ENCODE data around the gene PCSK2. TPM values are rescaled to one million over a fixed set of nuclear protein-coding genes. Genes with fewer than 3 reads are reported as not detected.

PCSK2 gene
- total RNA-seq, 2 donors from 2014 or later: not detected

DNA sequence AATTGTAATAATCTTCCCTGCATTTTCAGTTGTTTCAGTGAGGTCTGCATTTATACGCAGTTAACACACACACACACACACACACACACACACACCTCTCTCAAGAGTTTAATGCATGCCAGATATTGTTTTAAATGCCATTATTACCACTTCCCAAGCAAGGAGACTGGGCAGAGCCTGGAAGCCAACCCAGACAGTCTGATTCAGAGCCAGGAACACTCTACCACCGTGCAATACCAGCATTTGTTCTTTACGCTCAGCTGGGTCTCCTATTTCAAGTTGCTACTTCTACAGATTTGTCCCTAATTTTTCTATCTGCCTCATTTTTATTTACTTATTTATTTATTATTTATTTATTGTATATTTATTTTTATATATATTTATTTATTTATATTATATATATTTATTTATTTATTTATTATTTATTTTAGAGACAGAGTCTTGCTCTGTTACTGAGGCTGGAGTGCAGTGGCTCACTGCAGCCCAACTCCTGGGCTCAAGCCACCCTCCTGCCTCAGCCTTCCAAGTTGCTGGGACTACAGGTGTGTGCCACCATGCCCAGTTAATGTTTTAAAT is 68.4 kb downstream of the PCSK2 start:
- peaks cover 5% of the 10 kb centered on the region for H3K27me3 Mint-ChIP-seq
- ATAC-seq (replicated peaks): no peak
- no peaks in the 10 kb centered on the region for H3K9me3 Mint-ChIP-seq
- no peaks in the 10 kb centered on the region for H3K4me1 Mint-ChIP-seq
- H3K27ac Mint-ChIP-seq: no peak overlapping the region
- H3K4me3 Mint-ChIP-seq: no peak overlapping the region
- no peaks in the 10 kb centered on the region for H3K36me3 Mint-ChIP-seq (ENCODE audit: low read depth)

GRCh38 chr20:17295991-17296390 is 69.2 kb downstream of the PCSK2 start:
- Mint-ChIP-seq H3K36me3 (ENCODE audit: low read depth) (no peaks in the 10 kb centered on the region), H3K4me1 (no peaks in the 10 kb centered on the region), H3K4me3 (no peak overlapping the region), H3K27ac (no peak overlapping the region), H3K9me3 (no peaks in the 10 kb centered on the region), H3K27me3 (peaks cover 5% of the 10 kb centered on the region)
- ATAC-seq (replicated peaks): no peak

GRCh38 chr20:17298171-17298570 is 71.3 kb downstream of the PCSK2 start:
- ATAC-seq (replicated peaks): no peak
- Mint-ChIP-seq H3K27me3 (peaks cover 5% of the 10 kb centered on the region), H3K4me3 (no peak overlapping the region), H3K9me3 (no peaks in the 10 kb centered on the region), H3K4me1 (no peaks in the 10 kb centered on the region), H3K27ac (no peak overlapping the region), H3K36me3 (ENCODE audit: low read depth) (no peaks in the 10 kb centered on the region)

GRCh38 chr20:17298751-17299150 is 71.9 kb downstream of the PCSK2 start:
- no peaks in the 10 kb centered on the region for H3K4me1 Mint-ChIP-seq
- H3K27ac Mint-ChIP-seq: no peak overlapping the region
- H3K4me3 Mint-ChIP-seq: no peak overlapping the region
- H3K36me3 Mint-ChIP-seq (ENCODE audit: low read depth): no peaks in the 10 kb centered on the region
- H3K27me3 Mint-ChIP-seq: peaks cover 5% of the 10 kb centered on the region
- ATAC-seq (replicated peaks): no peak
- H3K9me3 Mint-ChIP-seq: no peaks in the 10 kb centered on the region

- ATAC-seq (replicated peaks): no peak
- H3K9me3 Mint-ChIP-seq: no peaks in the 10 kb centered on the region
- H3K27me3 Mint-ChIP-seq: peaks cover 9% of the 10 kb centered on the region
- no peaks in the 10 kb centered on the region for H3K36me3 Mint-ChIP-seq (ENCODE audit: low read depth)
- no peaks in the 10 kb centered on the region for H3K4me1 Mint-ChIP-seq
- no peak overlapping the region for H3K27ac Mint-ChIP-seq
- H3K4me3 Mint-ChIP-seq: no peak overlapping the region
Observed at GRCh38 chr20:17300113-17300512, 73.3 kb downstream of the PCSK2 start.

GRCh38 chr20:17304774-17305173 is 77.9 kb downstream of the PCSK2 start:
- Mint-ChIP-seq H3K27ac (no peak overlapping the region), H3K4me1 (no peaks in the 10 kb centered on the region), H3K9me3 (no peaks in the 10 kb centered on the region), H3K27me3 (peaks cover 10% of the 10 kb centered on the region), H3K36me3 (ENCODE audit: low read depth) (no peaks in the 10 kb centered on the region), H3K4me3 (no peak overlapping the region)
- no peak for ATAC-seq (replicated peaks)

GRCh38 chr20:17306427-17306826 is 79.6 kb downstream of the PCSK2 start:
- H3K4me1 Mint-ChIP-seq: no peaks in the 10 kb centered on the region
- ATAC-seq (replicated peaks): no peak
- H3K36me3 Mint-ChIP-seq (ENCODE audit: low read depth): no peaks in the 10 kb centered on the region
- H3K27ac Mint-ChIP-seq: no peak overlapping the region
- no peak overlapping the region for H3K4me3 Mint-ChIP-seq
- H3K27me3 Mint-ChIP-seq: peaks cover 8% of the 10 kb centered on the region
- no peaks in the 10 kb centered on the region for H3K9me3 Mint-ChIP-seq

GRCh38 chr20:17314264-17314663 is 87.4 kb downstream of the PCSK2 start:
- H3K36me3 Mint-ChIP-seq (ENCODE audit: low read depth): no peaks in the 10 kb centered on the region
- H3K27me3 Mint-ChIP-seq: peaks cover 45% of the 10 kb centered on the region
- no peak for ATAC-seq (replicated peaks)
- no peaks in the 10 kb centered on the region for H3K4me1 Mint-ChIP-seq
- no peak overlapping the region for H3K27ac Mint-ChIP-seq
- H3K4me3 Mint-ChIP-seq: no peak overlapping the region
- no peaks in the 10 kb centered on the region for H3K9me3 Mint-ChIP-seq

GRCh38 chr20:17315407-17316231 is 88.8 kb downstream of the PCSK2 start:
- peaks cover 45% of the 10 kb centered on the region for H3K27me3 Mint-ChIP-seq
- H3K4me1 Mint-ChIP-seq: no peaks in the 10 kb centered on the region
- H3K27ac Mint-ChIP-seq: no peak overlapping the region
- no peaks in the 10 kb centered on the region for H3K9me3 Mint-ChIP-seq
- H3K4me3 Mint-ChIP-seq: no peak overlapping the region
- H3K36me3 Mint-ChIP-seq (ENCODE audit: low read depth): no peaks in the 10 kb centered on the region
- ATAC-seq (replicated peaks): no peak

GRCh38 chr20:17316316-17317038 is 89.6 kb downstream of the PCSK2 start:
- Mint-ChIP-seq H3K27ac (no peak overlapping the region), H3K9me3 (no peaks in the 10 kb centered on the region), H3K4me3 (no peak overlapping the region), H3K27me3 (peaks cover 45% of the 10 kb centered on the region), H3K36me3 (ENCODE audit: low read depth) (no peaks in the 10 kb centered on the region), H3K4me1 (no peaks in the 10 kb centered on the region)
- ATAC-seq (replicated peaks): no peak

GRCh38 chr20:17317341-17317740 is 90.5 kb downstream of the PCSK2 start:
- Mint-ChIP-seq H3K9me3 (no peaks in the 10 kb centered on the region), H3K27me3 (peaks cover 45% of the 10 kb centered on the region)

GRCh38 chr20:17320456-17320855 is 93.6 kb downstream of the PCSK2 start:
- no peaks in the 10 kb centered on the region for H3K36me3 Mint-ChIP-seq (ENCODE audit: low read depth)
- no peak overlapping the region for H3K4me3 Mint-ChIP-seq
- H3K27ac Mint-ChIP-seq: no peak overlapping the region
- ATAC-seq (replicated peaks): no peak
- H3K4me1 Mint-ChIP-seq: no peaks in the 10 kb centered on the region
- H3K27me3 Mint-ChIP-seq: peaks cover 38% of the 10 kb centered on the region
- H3K9me3 Mint-ChIP-seq: no peaks in the 10 kb centered on the region

More at GRCh38 chr20:17317341-17317740, 90.5 kb downstream of the PCSK2 start:
- no peak overlapping the region for H3K4me3 Mint-ChIP-seq
- no peak for ATAC-seq (replicated peaks)
- H3K4me1 Mint-ChIP-seq: no peaks in the 10 kb centered on the region
- H3K36me3 Mint-ChIP-seq (ENCODE audit: low read depth): no peaks in the 10 kb centered on the region
- no peak overlapping the region for H3K27ac Mint-ChIP-seq

DNA sequence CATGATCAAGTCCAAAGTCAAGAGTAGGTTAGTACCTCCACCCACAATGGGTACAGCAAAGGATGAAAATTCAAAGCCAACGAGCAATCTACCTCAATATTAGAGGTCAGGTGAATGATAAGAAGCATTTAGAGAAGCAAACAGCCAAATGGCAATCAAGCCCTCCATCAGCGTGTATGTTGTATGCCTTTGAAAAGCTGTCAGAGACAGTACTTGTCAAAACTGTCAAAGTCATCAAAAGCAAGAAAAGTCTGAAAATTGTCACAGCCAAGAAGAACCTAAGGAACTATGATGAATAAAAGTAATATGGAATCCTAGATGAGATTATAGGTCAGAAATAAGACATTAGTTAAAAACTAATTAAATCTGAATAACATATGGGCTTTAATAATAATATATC is 99.3 kb downstream of the PCSK2 start:
- no peak for ATAC-seq (replicated peaks)
- Mint-ChIP-seq H3K4me3 (no peak overlapping the region), H3K9me3 (no peaks in the 10 kb centered on the region), H3K27me3 (peaks cover 31% of the 10 kb centered on the region), H3K27ac (no peak overlapping the region), H3K4me1 (no peaks in the 10 kb centered on the region), H3K36me3 (ENCODE audit: low read depth) (no peaks in the 10 kb centered on the region)

GRCh38 chr20:17327185-17328148 is 100.6 kb downstream of the PCSK2 start:
- Mint-ChIP-seq H3K27me3 (peaks cover 31% of the 10 kb centered on the region), H3K27ac (no peak overlapping the region), H3K36me3 (ENCODE audit: low read depth) (no peaks in the 10 kb centered on the region), H3K4me1 (no peaks in the 10 kb centered on the region), H3K4me3 (no peak overlapping the region), H3K9me3 (no peaks in the 10 kb centered on the region)
- no peak for ATAC-seq (replicated peaks)
